KMS-11 (cell line): ENCODE data around the gene FIZ1.

Experiments
- H2AFZ ChIP-seq: fragments of 200-600 bp; sonication (generic); 2 replicates; pipeline ENCODE4 v1.6.1; 2016; ENCODE audit warnings: antibody characterized with exemption, mixed run types, low read depth
- H3K27ac ChIP-seq: fragments of 200-600 bp; sonication (generic); 2 replicates; pipeline ENCODE4 v1.6.1; 2016; ENCODE audit warnings: mild to moderate bottlenecking, mixed run types
- H3K27me3 ChIP-seq: fragments of 200-600 bp; sonication (generic); 2 replicates; pipeline ENCODE4 v1.6.1; 2017; ENCODE audit warnings: mild to moderate bottlenecking, low read depth, mixed run types, moderate library complexity; ENCODE audit not compliant: insufficient read depth
- H3K36me3 ChIP-seq: fragments of 200-600 bp; sonication (generic); 2 replicates; pipeline ENCODE4 v1.6.1; 2017; ENCODE audit warnings: mild to moderate bottlenecking, mixed run types; ENCODE audit not compliant: insufficient read depth
- H3K4me1 ChIP-seq: fragments of 200-600 bp; sonication (generic); 2 replicates; pipeline ENCODE4 v1.6.1; 2016; ENCODE audit warnings: mild to moderate bottlenecking, low read depth, mixed run types; ENCODE audit not compliant: poor library complexity, severe bottlenecking
- H3K4me2 ChIP-seq: fragments of 200-600 bp; sonication (generic); 2 replicates; pipeline ENCODE4 v1.7.0; 2016; ENCODE audit warnings: mild to moderate bottlenecking, mixed run types
- H3K4me3 ChIP-seq: fragments of 200-600 bp; sonication (generic); IDR thresholded peaks from 2 replicates; pipeline ENCODE4 v1.6.1; 2017; ENCODE audit warnings: low read depth, low read length, mixed read lengths; ENCODE audit not compliant: insufficient read depth
- H3K79me2 ChIP-seq: fragments of 200-600 bp; sonication (generic); 2 replicates; pipeline ENCODE4 v1.6.1; 2016; ENCODE audit warnings: low read depth, mixed run types; ENCODE audit not compliant: insufficient read depth
- H3K9ac ChIP-seq: fragments of 200-600 bp; sonication (generic); 2 replicates; pipeline ENCODE4 v1.6.1; 2016; ENCODE audit warnings: mild to moderate bottlenecking, mixed run types
- H4K20me1 ChIP-seq: fragments of 200-600 bp; sonication (generic); 2 replicates; pipeline ENCODE4 v1.6.1; 2016; ENCODE audit warnings: mild to moderate bottlenecking, mixed run types; ENCODE audit not compliant: insufficient read depth
- TF ChIP-seq, protein P1 (sequence below): fragments of 200-600 bp; sonication (generic); conservative IDR thresholded peaks from 2 replicates; pipeline ENCODE4 v1.6.1; 2017; ENCODE audit warnings: low read depth, mild to moderate bottlenecking, antibody characterized with exemption, low read length, moderate library complexity, mixed read lengths

FIZ1 gene, protein sequence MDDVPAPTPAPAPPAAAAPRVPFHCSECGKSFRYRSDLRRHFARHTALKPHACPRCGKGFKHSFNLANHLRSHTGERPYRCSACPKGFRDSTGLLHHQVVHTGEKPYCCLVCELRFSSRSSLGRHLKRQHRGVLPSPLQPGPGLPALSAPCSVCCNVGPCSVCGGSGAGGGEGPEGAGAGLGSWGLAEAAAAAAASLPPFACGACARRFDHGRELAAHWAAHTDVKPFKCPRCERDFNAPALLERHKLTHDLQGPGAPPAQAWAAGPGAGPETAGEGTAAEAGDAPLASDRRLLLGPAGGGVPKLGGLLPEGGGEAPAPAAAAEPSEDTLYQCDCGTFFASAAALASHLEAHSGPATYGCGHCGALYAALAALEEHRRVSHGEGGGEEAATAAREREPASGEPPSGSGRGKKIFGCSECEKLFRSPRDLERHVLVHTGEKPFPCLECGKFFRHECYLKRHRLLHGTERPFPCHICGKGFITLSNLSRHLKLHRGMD

DNA sequence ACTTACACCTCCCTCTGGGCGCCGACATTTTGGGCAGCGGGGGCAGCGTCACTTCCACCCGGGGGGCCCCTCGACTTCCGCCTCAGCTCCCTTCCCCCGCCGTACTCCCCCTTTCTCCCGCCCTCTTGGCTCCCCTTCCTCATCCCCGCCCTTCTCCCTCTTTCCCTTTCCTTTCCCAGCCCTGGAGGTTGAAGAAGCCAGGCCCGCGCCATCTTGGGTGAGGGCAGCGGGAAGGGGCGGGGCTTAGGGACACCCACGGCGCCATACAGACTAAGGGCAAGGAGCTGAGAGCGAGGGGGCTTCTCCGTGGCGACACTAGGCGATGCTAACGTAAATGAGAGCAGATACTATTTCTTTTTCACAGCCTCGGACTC is at the start of gene FIZ1:
Gene FIZ1, minus strand, starts transcription at position 50 of the 374 bp plus-strand sequence. CDS start 1,652 bp downstream, outside the sequence.
- Histone ChIP-seq H3K36me3 (no peaks in the 10 kb centered on the region), H4K20me1 (no peaks in the 10 kb centered on the region), H3K27ac (peak within 1 kb of the TSS; percentile 84), H3K4me3 (no peak within 1 kb of the TSS), H2AFZ (peak within 1 kb of the TSS; percentile 97), H3K9ac (peak within 1 kb of the TSS; percentile 92), H3K4me2 (peak within 1 kb of the TSS; percentile 54), H3K79me2 (no peaks in the 10 kb centered on the region), H3K4me1 (peaks cover 6% of the 10 kb centered on the region), H3K27me3 (no peaks in the 10 kb centered on the region)
- TF ChIP-seq, protein P1, sequence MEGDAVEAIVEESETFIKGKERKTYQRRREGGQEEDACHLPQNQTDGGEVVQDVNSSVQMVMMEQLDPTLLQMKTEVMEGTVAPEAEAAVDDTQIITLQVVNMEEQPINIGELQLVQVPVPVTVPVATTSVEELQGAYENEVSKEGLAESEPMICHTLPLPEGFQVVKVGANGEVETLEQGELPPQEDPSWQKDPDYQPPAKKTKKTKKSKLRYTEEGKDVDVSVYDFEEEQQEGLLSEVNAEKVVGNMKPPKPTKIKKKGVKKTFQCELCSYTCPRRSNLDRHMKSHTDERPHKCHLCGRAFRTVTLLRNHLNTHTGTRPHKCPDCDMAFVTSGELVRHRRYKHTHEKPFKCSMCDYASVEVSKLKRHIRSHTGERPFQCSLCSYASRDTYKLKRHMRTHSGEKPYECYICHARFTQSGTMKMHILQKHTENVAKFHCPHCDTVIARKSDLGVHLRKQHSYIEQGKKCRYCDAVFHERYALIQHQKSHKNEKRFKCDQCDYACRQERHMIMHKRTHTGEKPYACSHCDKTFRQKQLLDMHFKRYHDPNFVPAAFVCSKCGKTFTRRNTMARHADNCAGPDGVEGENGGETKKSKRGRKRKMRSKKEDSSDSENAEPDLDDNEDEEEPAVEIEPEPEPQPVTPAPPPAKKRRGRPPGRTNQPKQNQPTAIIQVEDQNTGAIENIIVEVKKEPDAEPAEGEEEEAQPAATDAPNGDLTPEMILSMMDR = no peak

DNA sequence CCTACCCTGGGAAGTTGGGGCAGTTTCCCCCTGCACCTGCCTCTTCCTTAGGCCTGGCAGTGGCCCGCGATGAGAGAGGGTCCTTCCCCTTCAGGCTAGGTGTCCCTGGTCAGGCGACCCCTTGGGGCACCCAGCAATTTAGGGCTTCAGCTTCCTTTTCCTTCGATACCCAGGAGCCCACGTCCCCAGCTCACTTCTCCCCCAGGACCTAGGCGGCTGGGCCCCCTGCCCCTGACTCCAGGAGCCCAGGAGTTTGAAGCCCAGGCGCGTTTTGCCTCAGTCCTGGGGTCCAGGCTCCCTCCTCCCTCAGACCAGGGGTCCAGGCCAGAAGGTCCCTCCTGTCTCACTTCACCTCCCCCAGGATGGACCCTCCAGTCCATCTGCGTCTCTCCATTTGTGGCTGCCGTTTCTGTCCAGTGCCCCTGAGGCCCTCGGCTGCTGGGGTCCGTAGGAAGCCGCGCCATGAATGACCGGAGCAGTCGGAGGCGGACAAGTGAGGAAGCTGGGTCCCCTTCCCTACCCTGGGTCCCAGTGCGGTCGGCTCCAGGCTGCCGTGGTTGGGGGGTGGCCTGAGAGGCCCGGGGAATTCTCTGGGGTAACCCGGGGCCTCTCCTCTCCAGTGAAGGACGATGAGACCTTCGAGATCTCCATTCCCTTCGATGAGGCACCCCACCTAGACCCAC is 49.4 kb upstream of the FIZ1 start:
- H3K9ac ChIP-seq = peak overlapping the region; percentile 30; the same call in 1 of the 2 replicates
- H3K4me2 ChIP-seq = no peak overlapping the region; the same call in 1 of the 2 replicates
- no peaks in the 10 kb centered on the region for H4K20me1 ChIP-seq
- H3K4me3 ChIP-seq = no peak overlapping the region
- H3K27ac ChIP-seq = no peak overlapping the region
- no peaks in the 10 kb centered on the region for H3K36me3 ChIP-seq
- H3K4me1 ChIP-seq = peaks cover 11% of the 10 kb centered on the region
- H3K27me3 ChIP-seq = no peaks in the 10 kb centered on the region
- H3K79me2 ChIP-seq = peaks cover 25% of the 10 kb centered on the region
- TF ChIP-seq, protein P1 = no peak
- H2AFZ ChIP-seq = no peak overlapping the region

DNA sequence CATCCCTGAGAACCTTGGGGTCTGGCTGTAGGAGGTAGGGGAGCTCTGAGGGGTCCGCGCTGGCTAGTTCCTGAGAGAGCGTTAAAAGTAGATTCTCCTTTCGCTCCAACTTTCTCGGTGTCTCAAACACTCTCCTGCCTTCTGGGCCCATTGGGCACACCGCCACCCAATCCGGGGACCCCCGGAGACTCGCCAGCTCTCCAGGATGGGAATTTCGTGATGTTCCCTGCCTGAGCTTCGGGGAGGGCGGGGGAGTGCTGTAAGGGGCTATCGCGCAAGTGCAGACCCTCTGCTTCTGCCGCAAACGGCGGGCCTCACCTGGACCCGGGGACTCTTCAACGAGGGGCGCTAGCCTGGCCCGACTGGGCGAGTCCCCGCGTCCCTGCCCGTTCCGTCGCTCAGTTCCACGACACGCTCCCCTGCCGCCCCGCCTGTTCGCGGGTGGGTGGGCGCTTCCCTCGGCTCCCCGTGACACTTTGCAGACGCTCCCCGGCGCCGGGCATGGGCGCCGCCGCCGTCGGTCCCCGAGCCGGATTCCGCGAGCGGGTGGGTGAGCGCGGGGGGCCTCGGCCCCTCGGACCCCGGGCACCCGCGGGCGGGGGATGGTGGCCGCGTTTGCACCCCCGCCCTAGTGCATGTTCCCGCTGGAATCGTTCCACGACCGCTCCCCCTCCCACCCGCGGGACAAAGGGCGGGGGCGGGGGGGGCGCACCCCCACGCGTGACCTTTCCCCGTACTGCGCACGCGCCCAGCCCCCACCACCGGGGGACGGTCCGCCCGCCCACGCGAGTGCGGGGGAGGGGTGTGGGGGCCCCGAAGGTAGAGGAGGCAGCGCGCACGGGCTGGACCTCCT is 48.6 kb upstream of the FIZ1 start, which contains the start of gene CCDC106:
Gene CCDC106, plus strand, starts transcription at position 481 of the 853 bp plus-strand sequence. CDS start 835 bp downstream, outside the sequence.
- Histone ChIP-seq H3K4me1 (peaks cover 14% of the 10 kb centered on the region), H3K9ac (peak within 1 kb of the TSS; percentile 30; the same call in 1 of the 2 replicates), H3K36me3 (no peaks in the 10 kb centered on the region), H3K27me3 (no peaks in the 10 kb centered on the region), H2AFZ (no peak within 1 kb of the TSS), H4K20me1 (no peaks in the 10 kb centered on the region), H3K4me3 (no peak within 1 kb of the TSS), H3K79me2 (peaks cover 28% of the 10 kb centered on the region), H3K4me2 (peak within 1 kb of the TSS; percentile 9; the same call in 1 of the 2 replicates), H3K27ac (no peak within 1 kb of the TSS)
- TF ChIP-seq, protein P1 = no peak
